Measurements from ENCODE around the gene TMEM184A.
A peak's percentile ranks its signal among the peaks of the same experiment; 100 is the strongest.
"Not testable (repeated sequence)": the region's sequence is repeated elsewhere in the genome, so short reads cannot be mapped to it uniquely, and the experiment has no call there.

Gene TMEM184A

DNA sequence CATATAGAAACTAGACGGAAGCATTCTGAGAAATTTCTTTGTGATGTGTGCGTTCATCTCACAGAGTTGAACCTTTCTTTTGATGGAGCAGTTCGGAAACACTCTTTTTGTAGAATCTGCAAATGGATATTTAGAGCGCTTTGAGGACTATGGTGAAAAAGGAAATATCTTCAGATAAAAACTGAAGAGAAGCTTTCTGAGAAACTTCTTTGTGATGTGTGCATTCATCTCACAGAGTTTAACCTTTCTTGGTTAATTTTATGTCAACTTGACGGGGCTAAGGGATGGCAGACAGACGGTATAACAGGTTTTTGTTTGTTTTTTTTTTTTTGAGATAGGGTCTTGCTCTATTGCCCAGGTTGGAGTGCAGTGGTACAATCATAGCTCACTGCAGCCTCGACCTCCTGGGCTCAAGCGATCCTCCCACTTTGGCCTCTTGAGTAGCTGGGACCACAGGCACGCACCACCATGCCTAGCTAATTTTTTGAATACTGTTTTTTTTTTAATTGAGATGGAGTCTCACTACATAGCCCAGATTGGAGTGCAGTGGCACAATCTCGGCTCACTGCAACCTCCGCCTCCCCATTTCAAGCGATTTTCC, 36.6 kb downstream of the TMEM184A start:
- not testable (repeated sequence) for DNase-seq

- no peak for DNase-seq
These were observed 39.3 kb downstream of the TMEM184A start for GRCh38 chr7:1516586-1517251.

DNA sequence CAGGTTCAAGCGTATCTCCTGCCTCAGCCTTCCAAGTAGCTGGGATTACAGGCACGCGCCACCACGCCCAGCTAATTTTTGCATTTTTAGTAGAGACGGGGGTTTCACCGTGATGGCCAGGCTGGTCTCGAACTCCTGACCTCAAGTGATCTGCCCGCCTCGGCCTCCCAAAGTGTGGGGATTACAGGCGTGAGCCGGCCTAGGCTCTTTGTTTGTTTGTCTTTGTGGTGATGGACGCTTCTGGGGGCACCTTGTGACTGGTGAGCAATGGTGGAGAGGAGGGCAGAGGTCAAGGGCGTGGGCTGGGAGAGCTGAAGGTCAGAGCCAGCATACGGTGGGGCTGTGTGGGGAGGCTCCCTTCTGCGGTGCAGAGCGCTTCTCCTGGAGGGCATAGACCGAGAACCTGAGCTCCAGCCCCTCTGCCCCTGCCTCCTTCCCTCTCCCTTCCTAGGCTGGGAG, 40.5 kb downstream of the TMEM184A start:
- DNase-seq: not testable (repeated sequence)

GRCh38 chr7:1514995-1515401, 41.0 kb downstream of the TMEM184A start:
- no peak for DNase-seq

GRCh38 chr7:1514407-1514806, 41.6 kb downstream of the TMEM184A start:
- no peak for DNase-seq

DNA sequence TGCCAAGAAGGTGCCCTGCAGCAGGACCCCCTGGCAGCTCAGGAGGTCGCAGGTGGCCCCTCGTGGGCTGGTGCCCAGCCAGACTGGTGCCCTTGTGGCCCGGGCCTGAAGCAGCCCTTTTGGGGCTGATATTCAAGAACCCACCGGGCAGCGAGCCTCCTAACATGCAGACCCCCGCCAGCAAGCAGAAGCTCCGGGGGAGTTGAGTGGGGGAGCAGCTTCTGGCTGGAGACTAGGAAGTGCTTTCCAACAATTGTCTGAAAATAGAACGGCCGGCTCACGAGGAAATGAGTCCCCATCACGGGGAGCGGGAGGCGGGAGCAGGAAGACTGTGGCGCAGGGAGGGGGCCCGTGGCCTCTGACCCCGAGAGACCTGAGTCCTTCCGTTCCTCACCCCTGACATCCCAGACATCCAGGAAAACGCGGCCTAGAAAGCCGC, 42.3 kb downstream of the TMEM184A start:
- DNase-seq: no peak

- DNase-seq: no peak
These were observed 43.0 kb downstream of the TMEM184A start for GRCh38 chr7:1512781-1513656.

GRCh38 chr7:1511444-1512422, 44.3 kb downstream of the TMEM184A start:
- no peak for DNase-seq

- DNase-seq: no peak
These were observed 45.2 kb downstream of the TMEM184A start for GRCh38 chr7:1510780-1511154.

DNA sequence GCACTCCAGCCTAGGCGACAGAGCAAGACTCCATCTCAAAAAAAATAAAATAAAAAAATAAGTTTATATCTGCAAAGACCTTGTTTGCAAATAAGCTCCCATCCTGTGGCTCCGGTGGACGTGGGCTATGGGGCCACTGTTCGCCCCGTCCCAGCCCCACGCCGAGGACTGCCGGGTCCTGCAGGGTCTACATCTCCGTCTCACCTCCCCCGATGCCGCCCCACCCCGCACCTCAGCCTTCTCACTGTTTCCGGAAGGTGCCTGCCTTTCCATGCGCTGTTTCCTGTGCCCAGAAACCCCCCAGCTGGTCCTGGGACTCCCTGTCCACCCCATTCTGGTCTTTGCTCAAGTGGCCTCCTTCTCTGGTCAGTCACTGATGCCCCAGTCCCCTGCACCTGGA, 46.8 kb downstream of the TMEM184A start:
- no peak for DNase-seq

GRCh38 chr7:1508277-1508758, 47.7 kb downstream of the TMEM184A start:
- no peak for DNase-seq

DNA sequence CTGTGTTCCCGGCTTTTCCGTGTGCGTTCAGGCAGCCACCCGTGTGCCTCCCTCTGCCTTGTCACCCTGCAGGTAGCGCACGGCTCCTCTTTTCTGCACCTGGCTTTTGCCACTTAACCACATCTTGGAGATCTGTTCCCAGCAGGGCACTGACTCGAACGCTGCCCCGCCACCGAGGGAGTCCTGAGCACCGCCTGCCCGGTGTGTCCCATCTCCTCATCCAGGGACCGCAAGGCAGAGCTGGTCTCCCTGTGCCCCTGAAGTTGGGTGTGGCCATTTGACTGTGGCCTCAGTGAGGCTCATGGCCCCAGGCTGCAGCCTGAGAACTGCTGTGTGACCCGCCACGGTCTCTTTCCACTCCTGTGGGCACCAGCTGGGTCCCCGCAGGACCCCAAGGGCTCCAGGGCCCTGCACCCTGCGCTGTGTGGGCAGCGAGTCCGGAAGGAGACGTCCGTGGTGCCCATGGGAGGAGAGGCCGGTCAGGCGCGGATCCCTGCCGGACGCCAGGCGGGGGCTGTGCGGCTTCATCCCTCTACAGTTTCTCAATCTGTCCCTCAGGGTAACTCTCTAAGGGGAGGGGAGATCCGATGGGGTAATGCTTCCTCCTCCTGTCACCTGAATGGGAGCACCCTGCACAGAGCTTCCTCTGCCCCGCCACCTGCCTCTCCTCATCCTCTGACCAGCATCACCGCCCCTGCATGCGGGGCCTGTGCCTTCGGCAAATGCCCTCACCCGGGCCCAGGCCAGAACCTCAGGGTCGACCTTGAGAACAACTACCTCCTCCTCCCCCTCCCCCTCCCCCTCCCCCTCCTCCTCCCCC, 50.1 kb downstream of the TMEM184A start:
- no peak for DNase-seq

- DNase-seq: peak; percentile 92
These were observed 51.9 kb downstream of the TMEM184A start, which contains the start of gene INTS1 for GRCh38 chr7:1503816-1504775. Gene INTS1 (minus strand): TSS chr7:1504389. CDS start chr7:1503960, 429 bp downstream.

- DNase-seq: no peak
These were observed 52.6 kb downstream of the TMEM184A start for GRCh38 chr7:1503390-1503789.

DNA sequence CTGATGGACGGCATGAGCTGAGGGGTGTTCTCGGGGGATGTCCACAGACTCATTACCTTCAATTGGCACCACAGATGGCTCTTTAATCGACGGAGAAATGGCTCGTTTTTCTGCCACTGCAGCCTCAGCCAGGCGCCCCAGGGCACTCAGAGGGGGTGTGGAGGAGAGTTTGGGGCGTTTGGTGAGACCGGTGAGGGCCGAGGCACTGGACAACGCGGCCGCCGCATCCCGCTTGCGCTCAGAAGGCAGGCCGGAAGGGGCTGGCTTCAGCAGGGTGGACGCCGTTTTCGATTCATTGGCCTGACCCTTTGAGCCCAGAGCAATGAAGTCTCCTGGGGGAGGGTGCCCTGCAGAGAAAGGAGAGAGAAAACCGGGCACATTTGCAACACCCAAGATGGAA, 53.2 kb downstream of the TMEM184A start:
- DNase-seq: no peak

GRCh38 chr7:1501487-1502270, 54.3 kb downstream of the TMEM184A start:
- DNase-seq: no peak

DNA sequence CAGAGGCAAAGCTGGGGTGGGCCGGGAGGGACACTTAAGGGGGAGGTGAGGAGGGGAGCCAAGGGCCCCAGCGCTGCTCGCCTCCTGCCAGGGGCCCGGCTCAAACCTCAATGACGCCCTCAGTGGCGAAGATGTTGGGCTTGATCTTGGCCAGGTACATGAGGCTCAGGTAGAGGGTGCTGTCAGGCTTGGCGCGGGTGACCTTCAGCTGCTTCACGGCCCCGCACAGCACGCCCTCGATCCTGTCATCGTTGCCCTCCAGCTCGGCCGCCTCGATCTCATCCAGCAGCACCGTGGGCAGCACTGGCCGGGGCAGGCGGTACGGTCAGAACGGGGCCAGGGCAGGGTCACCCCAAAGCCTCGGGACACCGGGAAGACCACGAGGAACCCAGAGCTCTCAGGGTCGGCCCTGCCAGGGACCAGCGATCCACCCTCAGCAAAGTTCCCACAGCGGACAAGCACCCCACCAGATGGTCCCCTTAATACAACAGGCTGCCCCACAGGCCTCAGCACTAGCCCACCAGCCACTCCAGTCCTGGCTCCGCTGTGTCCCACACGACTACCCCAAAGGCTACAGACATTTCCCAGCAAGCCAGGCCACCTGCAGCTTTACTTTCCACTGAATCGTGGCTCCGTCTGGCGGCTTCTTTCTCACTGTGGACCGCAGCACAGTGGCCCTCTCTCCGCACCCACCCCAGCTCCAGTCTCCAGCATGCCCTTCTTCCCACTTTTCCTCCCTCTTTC, 55.8 kb downstream of the TMEM184A start:
- DNase-seq: no peak

GRCh38 chr7:1499367-1500029, 56.5 kb downstream of the TMEM184A start:
- no peak for DNase-seq

Data from NCI-H1092 (cell line).